IMR-90 (cell line): ENCODE results near the gene MAP3K5. TPM values are rescaled to one million over a fixed set of nuclear protein-coding genes. Genes with fewer than 3 reads are reported as not detected.

Source experiments
- ATAC-seq: fragments of 200-7000 bp; cut with Tn5 transposase; 2 replicates; pipeline ENCODE4 v1.9.1; 2020; ENCODE audit warnings: low read depth, mild to moderate bottlenecking, moderate library complexity
- BruUV-seq: library from RNA; stranded (reverse); fragments of 400-500 nt; replicated peaks from 2 replicates; lab custom pipeline; 2021; lab: Mats Ljungman, UMichigan
- CTCF ChIA-PET: fragments of 300-600 bp; formaldehyde crosslinking; extraction: SDS; loops from one replicate; lab custom pipeline; 2021; ENCODE audit warnings: antibody characterized with exemption; lab: Yijun Ruan, JAX
- POLR2A ChIA-PET: fragments of 300-600 bp; sonication (Branson Sonifier 250); formaldehyde crosslinking; loops from one replicate; lab custom pipeline; 2022; ENCODE audit warnings: antibody characterized with exemption; ENCODE audit not compliant: unreplicated experiment; lab: Charles Lee
- DNase-seq: peaks from one replicate; pipeline ENCODE4 v3.0.0; 2013
- H2AFZ ChIP-seq: replicated peaks from 2 replicates; pipeline ENCODE3; 2013; ENCODE audit warnings: low read length, mild to moderate bottlenecking; ENCODE audit not compliant: poor library complexity
- H2AK5ac ChIP-seq: 2 replicates; pipeline ENCODE4 v1.6.1; 2013; ENCODE audit warnings: low read depth, low read length, inconsistent platforms
- H2AK9ac ChIP-seq: replicated peaks from 2 replicates; pipeline ENCODE3; 2013; ENCODE audit warnings: mild to moderate bottlenecking, low read depth, low read length, moderate library complexity; ENCODE audit not compliant: poor library complexity
- H2BK120ac ChIP-seq: 2 replicates; pipeline ENCODE4 v1.6.1; 2013; ENCODE audit warnings: low read depth, low read length, inconsistent platforms
- H2BK15ac ChIP-seq: 3 replicates; pipeline ENCODE4 v1.6.1; 2013; ENCODE audit warnings: low read depth, low read length, inconsistent platforms
- H2BK20ac ChIP-seq: 2 replicates; pipeline ENCODE4 v1.6.1; 2013; ENCODE audit warnings: low read depth, mild to moderate bottlenecking, inconsistent platforms, low read length, moderate library complexity
- H2BK5ac ChIP-seq: 2 replicates; pipeline ENCODE4 v1.6.1; 2013; ENCODE audit warnings: mild to moderate bottlenecking, low read depth, low read length, inconsistent platforms; ENCODE audit not compliant: poor library complexity, severe bottlenecking
- H3K14ac ChIP-seq: replicated peaks from 2 replicates; pipeline ENCODE4 v1.6.1; 2013; ENCODE audit warnings: low read depth, low read length, inconsistent platforms
- H3K18ac ChIP-seq: 2 replicates; pipeline ENCODE4 v1.6.1; 2013; ENCODE audit warnings: low read depth, low read length, control low read depth
- H3K23ac ChIP-seq: 2 replicates; pipeline ENCODE4 v1.6.1; 2013; ENCODE audit warnings: low read depth, low read length, inconsistent platforms
- H3K27ac ChIP-seq: 2 replicates; pipeline ENCODE4 v1.5.1; 2013; ENCODE audit warnings: mild to moderate bottlenecking, control low read depth, low read length; ENCODE audit not compliant: insufficient read depth
- H3K27me3 ChIP-seq: 2 replicates; pipeline ENCODE4 v1.6.1; 2013; ENCODE audit warnings: low read length; ENCODE audit not compliant: control insufficient read depth, insufficient read depth
- H3K36me3 ChIP-seq: 2 replicates; pipeline ENCODE4 v1.6.1; 2013; ENCODE audit warnings: low read length, mixed read lengths; ENCODE audit not compliant: control insufficient read depth, insufficient read depth
- H3K4ac ChIP-seq: 2 replicates; pipeline ENCODE4 v1.6.1; 2013; ENCODE audit warnings: low read depth, low read length, inconsistent platforms
- H3K4me1 ChIP-seq: 2 replicates; pipeline ENCODE4 v1.6.1; 2013; ENCODE audit warnings: low read length, mixed read lengths; ENCODE audit not compliant: control insufficient read depth, insufficient read depth
- H3K4me2 ChIP-seq: 2 replicates; pipeline ENCODE4 v1.6.1; 2013; ENCODE audit warnings: low read depth, mild to moderate bottlenecking, control low read depth, low read length, moderate library complexity
- H3K4me3 ChIP-seq: 2 replicates; pipeline ENCODE4 v1.5.1; 2013; ENCODE audit warnings: low read depth, mild to moderate bottlenecking, control low read depth, low read length, moderate library complexity; ENCODE audit not compliant: insufficient read depth
- H3K56ac ChIP-seq: 2 replicates; pipeline ENCODE4 v1.6.1; 2013; ENCODE audit warnings: low read length, inconsistent platforms; ENCODE audit not compliant: insufficient read depth; ENCODE audit errors: extremely low read depth
- H3K79me1 ChIP-seq, 2 experiments: 2 replicates each; pipeline ENCODE4 v1.6.1; 2013; ENCODE audit warnings: low read length in 2 of 2, inconsistent platforms in 1 of 2, low read depth in 1 of 2
- H3K9ac ChIP-seq: 2 replicates; pipeline ENCODE4 v1.6.1; 2013; ENCODE audit warnings: low read depth, low read length, control low read depth
- H3K9me1 ChIP-seq: 2 replicates; pipeline ENCODE4 v1.6.1; 2013; ENCODE audit warnings: low read length, inconsistent platforms; ENCODE audit not compliant: insufficient read depth
- H3K9me3 ChIP-seq: 2 replicates; pipeline ENCODE4 v1.6.1; 2013; ENCODE audit warnings: low read length; ENCODE audit not compliant: control insufficient read depth, insufficient read depth
- H4K20me1 ChIP-seq: 2 replicates; pipeline ENCODE4 v1.6.1; 2013; ENCODE audit warnings: low read length, inconsistent platforms; ENCODE audit not compliant: insufficient read depth
- H4K5ac ChIP-seq: 2 replicates; pipeline ENCODE4 v1.6.1; 2013; ENCODE audit warnings: mild to moderate bottlenecking, low read depth, low read length, control low read depth
- H4K8ac ChIP-seq, 2 experiments: 2 replicates each; pipeline ENCODE4 v1.6.1; 2013; ENCODE audit warnings: low read depth in 2 of 2, low read length in 2 of 2, control low read depth in 1 of 2, inconsistent platforms in 1 of 2
- H4K91ac ChIP-seq: 2 replicates; pipeline ENCODE4 v1.6.1; 2013; ENCODE audit warnings: low read depth, low read length, inconsistent platforms; ENCODE audit not compliant: insufficient read depth
- BHLHE40 ChIP-seq: fragments of 150-350 bp; IDR thresholded peaks from 2 replicates; pipeline ENCODE4 v1.6.1; 2016; ENCODE audit warnings: mild to moderate bottlenecking, low read depth, low read length
- CEBPB ChIP-seq: IDR thresholded peaks from 2 replicates; pipeline ENCODE4 v1.6.1; 2012; ENCODE audit warnings: low read depth, low read length, improper control_type of control experiment
- CHD1 ChIP-seq: IDR thresholded peaks from 2 replicates; pipeline ENCODE4 v1.6.1; 2012; ENCODE audit warnings: low read depth, low read length, improper control_type of control experiment
- ELK1 ChIP-seq: fragments of 150-350 bp; IDR thresholded peaks from 2 replicates; pipeline ENCODE4 v1.6.1; 2016; ENCODE audit warnings: low read depth, mild to moderate bottlenecking, low read length, moderate library complexity, borderline replicate concordance
- MXI1 ChIP-seq: IDR thresholded peaks from 2 replicates; pipeline ENCODE4 v1.6.1; 2012; ENCODE audit warnings: low read depth, mild to moderate bottlenecking, low read length, moderate library complexity, borderline replicate concordance
- RCOR1 ChIP-seq: IDR thresholded peaks from 2 replicates; pipeline ENCODE4 v1.6.1; 2012; ENCODE audit warnings: mild to moderate bottlenecking, low read length, improper control_type of control experiment; ENCODE audit not compliant: insufficient replicate concordance
- SMC3 ChIP-seq: fragments of 150-350 bp; IDR thresholded peaks from 2 replicates; pipeline ENCODE4 v1.6.1; 2016; ENCODE audit warnings: low read depth, mild to moderate bottlenecking, antibody characterized with exemption, low read length, moderate library complexity
- WGBS, 2 experiments: methylation state at CpG; one replicate each; pipeline versions ENCODE4 v1.1.5 to v1.1.7; 2013; ENCODE audit warnings: missing lambda C conversion rate in 2 of 2; ENCODE audit not compliant: insufficient read length in 1 of 2; ENCODE audit errors: extremely low coverage in 2 of 2; 5-methylcytosine and 5-hydroxymethylcytosine counted together
- dilution Hi-C: fragments of 300-500 bp; cut with HindIII; formaldehyde crosslinking; loops from one replicate; pipeline ENCODE4 v1.14.3; 2018; ENCODE audit warnings: low sequenced_read_pairs; ENCODE audit not compliant: unreplicated experiment
- in situ Hi-C: fragments of 300-500 bp; cut with MboI; formaldehyde crosslinking; loops from 3 replicates; pipeline ENCODE4 v1.14.3; 2019; ENCODE audit warnings: low sequenced_read_pairs, inconsistent platforms, mixed read lengths
- intact Hi-C: fragments of 100-400 bp; cut with micrococcal nuclease; formaldehyde crosslinking; loops from 2 replicates; pipeline ENCODE4 v1.10.0; 2022
- polyA plus RNA-seq, 3 experiments: library from polyadenylated mRNA; depleted of rRNA; stranded (reverse); fragments of >200 nt; gene quantifications; 2 replicates each; pipeline ENCODE4 v1.2.3, GENCODE V29; 2012; ENCODE audit warnings: low replicate concordance in 1 of 3
- total RNA-seq: library from RNA; depleted of rRNA; stranded (reverse); fragments of >200 nt; gene quantifications from 2 replicates; pipeline ENCODE4 v1.2.3, GENCODE V29; 2012
- TF ChIP-seq, protein P1 (sequence below): fragments of 150-350 bp; IDR thresholded peaks from 2 replicates; pipeline ENCODE4 v1.6.1; 2017; ENCODE audit warnings: mild to moderate bottlenecking, antibody characterized with exemption, low read length, low read depth
- TF ChIP-seq, protein P2 (sequence below): conservative IDR thresholded peaks from 2 replicates; pipeline ENCODE4 v1.5.1; 2012; ENCODE audit warnings: mild to moderate bottlenecking, low read depth, low read length, improper control_type of control experiment

Gene MAP3K5
- total and polyA plus RNA-seq, 2 of the 4 experiments (the other 2 are of a cell fraction): 5.4 to 17.6 TPM

DNA sequence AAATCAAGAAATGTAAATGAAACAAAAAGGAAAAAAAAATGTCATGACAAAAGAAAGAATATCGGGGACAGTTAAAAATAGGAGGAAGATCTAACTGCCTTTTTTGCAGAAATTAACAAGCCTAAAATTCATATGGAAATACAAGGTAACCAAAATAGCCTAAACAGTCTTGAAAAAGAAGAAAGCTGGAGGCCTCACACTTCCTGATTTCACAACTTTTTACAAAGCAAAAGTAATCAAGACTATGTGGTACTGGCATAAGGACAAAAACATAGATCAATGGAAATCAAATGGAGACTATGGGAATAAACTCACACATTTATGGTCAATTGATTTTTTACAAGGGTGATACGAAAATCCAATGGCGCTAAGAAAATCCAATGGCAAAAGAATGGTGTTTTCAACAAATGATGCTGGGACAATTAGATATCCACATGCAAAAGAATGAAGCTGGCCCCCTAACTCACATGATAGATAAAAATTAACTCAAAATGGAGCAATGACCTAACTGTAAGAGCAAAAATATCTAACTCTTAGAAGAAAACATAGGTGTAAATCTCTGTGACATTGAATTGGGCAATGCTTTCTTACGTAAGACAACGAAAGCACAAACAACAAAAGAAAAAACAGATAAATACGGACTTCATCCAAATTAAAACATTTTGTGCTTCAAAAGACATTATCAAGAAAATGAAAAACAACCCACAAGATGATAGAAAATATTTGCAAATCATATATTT is 24.5 kb downstream of the MAP3K5 start:
- no peak overlapping the region for H3K9ac ChIP-seq
- in situ Hi-C loops: no loop called here

More for the DNA sequence above, 24.5 kb downstream of the MAP3K5 start:
- Histone ChIP-seq H4K20me1 (peaks cover 35% of the 10 kb centered on the region; the same call in 1 of the 2 replicates), H2AK9ac (no peak overlapping the region), H3K4ac (no peak overlapping the region), H4K5ac (no peak overlapping the region), H3K4me2 (no peak overlapping the region; the same call in 1 of the 2 replicates), H3K36me3 (no peaks in the 10 kb centered on the region), H3K18ac (no peak overlapping the region), H3K23ac (no peak overlapping the region), H3K14ac (no peak overlapping the region), H2BK5ac (no peak overlapping the region), H3K27ac (no peak overlapping the region), H2AK5ac (no peak overlapping the region), H2BK15ac (no peak overlapping the region), H2BK20ac (no peak overlapping the region), H4K8ac (no peak overlapping the region), H2BK120ac (no peak overlapping the region), H3K27me3 (no peaks in the 10 kb centered on the region), H3K4me1 (peaks cover 7% of the 10 kb centered on the region), H4K91ac (no peak overlapping the region), H3K79me1 (peaks cover 37 to 72% of the 10 kb centered on the region in 2 experiments), H3K9me3 (no peaks in the 10 kb centered on the region), H2AFZ (no peak overlapping the region), H3K4me3 (no peak overlapping the region), H3K9me1 (peaks cover 12% of the 10 kb centered on the region), H3K56ac (no peak overlapping the region)
- no TSS peak for BruUV-seq
- 94% methylated on average over 2 of the region's 6 CpGs; no CpG with 5 or more reads in 1 of the 2 experiments for WGBS, 2 experiments
- TF ChIP-seq SMC3 (no peak), BHLHE40 (no peak), RCOR1 (no peak), CEBPB (peak; percentile 43; the same call in 1 of the 2 replicates), CHD1 (no peak), ELK1 (no peak), MXI1 (no peak)
- TF ChIP-seq, protein P1, sequence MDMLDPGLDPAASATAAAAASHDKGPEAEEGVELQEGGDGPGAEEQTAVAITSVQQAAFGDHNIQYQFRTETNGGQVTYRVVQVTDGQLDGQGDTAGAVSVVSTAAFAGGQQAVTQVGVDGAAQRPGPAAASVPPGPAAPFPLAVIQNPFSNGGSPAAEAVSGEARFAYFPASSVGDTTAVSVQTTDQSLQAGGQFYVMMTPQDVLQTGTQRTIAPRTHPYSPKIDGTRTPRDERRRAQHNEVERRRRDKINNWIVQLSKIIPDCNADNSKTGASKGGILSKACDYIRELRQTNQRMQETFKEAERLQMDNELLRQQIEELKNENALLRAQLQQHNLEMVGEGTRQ: no peak
- TF ChIP-seq, protein P2, sequence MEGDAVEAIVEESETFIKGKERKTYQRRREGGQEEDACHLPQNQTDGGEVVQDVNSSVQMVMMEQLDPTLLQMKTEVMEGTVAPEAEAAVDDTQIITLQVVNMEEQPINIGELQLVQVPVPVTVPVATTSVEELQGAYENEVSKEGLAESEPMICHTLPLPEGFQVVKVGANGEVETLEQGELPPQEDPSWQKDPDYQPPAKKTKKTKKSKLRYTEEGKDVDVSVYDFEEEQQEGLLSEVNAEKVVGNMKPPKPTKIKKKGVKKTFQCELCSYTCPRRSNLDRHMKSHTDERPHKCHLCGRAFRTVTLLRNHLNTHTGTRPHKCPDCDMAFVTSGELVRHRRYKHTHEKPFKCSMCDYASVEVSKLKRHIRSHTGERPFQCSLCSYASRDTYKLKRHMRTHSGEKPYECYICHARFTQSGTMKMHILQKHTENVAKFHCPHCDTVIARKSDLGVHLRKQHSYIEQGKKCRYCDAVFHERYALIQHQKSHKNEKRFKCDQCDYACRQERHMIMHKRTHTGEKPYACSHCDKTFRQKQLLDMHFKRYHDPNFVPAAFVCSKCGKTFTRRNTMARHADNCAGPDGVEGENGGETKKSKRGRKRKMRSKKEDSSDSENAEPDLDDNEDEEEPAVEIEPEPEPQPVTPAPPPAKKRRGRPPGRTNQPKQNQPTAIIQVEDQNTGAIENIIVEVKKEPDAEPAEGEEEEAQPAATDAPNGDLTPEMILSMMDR: no peak
- intact Hi-C loops: no loop called here
- ChIA-PET POLR2A (interaction anchor here (0.6 kb wide), 1 partner anchor 16 kb away, joined by 3 read pairs; no protein-coding TSS in a partner anchor), CTCF (no interaction called here)
- dilution Hi-C loops: no loop called here
- ATAC-seq (no peak), DNase-seq (no peak)
